H1 (cell line): ENCODE data around the gene FXYD5. TPM values are rescaled to one million over a fixed set of nuclear protein-coding genes. Genes with fewer than 3 reads are reported as not detected.

Source experiments
- CBX5 ChIP-seq: fragments of 300-800, 300-1000 bp; sonication (generic); IDR thresholded peaks from 2 replicates; pipeline ENCODE4 v1.7.1; 2016; ENCODE audit warnings: antibody characterized with exemption, low read length, low read depth
- CTBP2 ChIP-seq: IDR thresholded peaks from 2 replicates; pipeline ENCODE4 v1.7.0; 2011; ENCODE audit warnings: borderline replicate concordance, mild to moderate bottlenecking, moderate library complexity, mixed read lengths, low read length; ENCODE audit not compliant: insufficient read depth, insufficient read length
- E2F6 ChIP-seq: IDR thresholded peaks from 2 replicates; pipeline ENCODE4 v1.6.1; 2012; ENCODE audit warnings: inconsistent platforms
- EP300 ChIP-seq, 2 experiments: IDR thresholded peaks; 1 replicate in 1 of 2; 2 replicates in 1 of 2; pipeline ENCODE4 v1.6.1; 2011 to 2012; ENCODE audit warnings: low read depth in 2 of 2, low read length in 2 of 2, mild to moderate bottlenecking in 2 of 2, borderline replicate concordance in 1 of 2, inconsistent platforms in 1 of 2, moderate library complexity in 1 of 2
- HDAC2 ChIP-seq, 2 experiments: fragments of 300-600 bp in 1 of 2; sonication (generic) in 1 of 2; IDR thresholded peaks; 2 replicates each; pipeline ENCODE4 v1.6.1; 2011 to 2012; ENCODE audit warnings: low read depth in 2 of 2, low read length in 2 of 2, mild to moderate bottlenecking in 2 of 2, moderate library complexity in 2 of 2, borderline replicate concordance in 1 of 2, inconsistent platforms in 1 of 2
- KDM4A ChIP-seq: IDR thresholded peaks from one replicate; pipeline ENCODE4 v1.7.1; 2012; ENCODE audit warnings: low read depth, mild to moderate bottlenecking, moderate library complexity, low read length, inconsistent platforms; ENCODE audit not compliant: severe bottlenecking
- MAX ChIP-seq: IDR thresholded peaks from 2 replicates; pipeline ENCODE4 v1.6.1; 2012; ENCODE audit warnings: inconsistent platforms
- PHF8 ChIP-seq: fragments of 200-600 bp; sonication (generic); conservative IDR thresholded peaks from 2 replicates; pipeline ENCODE4 v1.7.1; 2012; ENCODE audit warnings: low read depth, mild to moderate bottlenecking, inconsistent platforms, low read length, moderate library complexity
- RNF2 ChIP-seq: fragments of 200-900, 300-1000 bp; sonication (generic); IDR thresholded peaks from 2 replicates; pipeline ENCODE4 v1.7.1; 2016; ENCODE audit warnings: borderline replicate concordance, low read depth, mild to moderate bottlenecking, antibody characterized with exemption, low read length; ENCODE audit not compliant: poor library complexity, severe bottlenecking; ENCODE audit errors: missing control alignments
- SP1 ChIP-seq: IDR thresholded peaks from 2 replicates; pipeline ENCODE4 v1.6.1; 2011; ENCODE audit warnings: low read depth, low read length
- SUZ12 ChIP-seq: fragments of 200-600 bp; sonication (generic); IDR thresholded peaks from 2 replicates; pipeline ENCODE4 v1.6.1; 2012; ENCODE audit warnings: mild to moderate bottlenecking, inconsistent platforms, low read length, moderate library complexity, mixed read lengths
- TBP ChIP-seq: IDR thresholded peaks from 2 replicates; pipeline ENCODE4 v1.6.1; 2011; ENCODE audit warnings: low read depth, low read length, improper control_type of control experiment
- TCF12 ChIP-seq: IDR thresholded peaks from 2 replicates; pipeline ENCODE4 v1.6.1; 2011; ENCODE audit warnings: low read depth, mild to moderate bottlenecking, low read length
- USF2 ChIP-seq: IDR thresholded peaks from 2 replicates; pipeline ENCODE4 v1.6.1; 2011; ENCODE audit warnings: low read length, improper control_type of control experiment
- polyA plus RNA-seq, 7 experiments: library from polyadenylated mRNA; depleted of rRNA in 3 of 7; stranded (reverse) in 5 of 7; unstranded in 2 of 7; fragments of >200 nt in 5 of 7; fragments of 200-250 nt in 2 of 7; gene quantifications; 1 replicate in 5 of 7; 2 replicates in 1 of 7; 4 replicates in 1 of 7; pipeline versions ENCODE4 v1.2.1 to v1.2.3, GENCODE V29; 2011 to 2013; ENCODE audit warnings: missing spikeins in 2 of 7, mixed read lengths in 2 of 7
- total RNA-seq: library from RNA; stranded (reverse); fragmentation: NEBNext Ultra II Directional; extraction: Animal tissue kit (Norgen Biotek cat#: 25700); gene quantifications from 2 replicates; pipeline ENCODE4 v1.2.1, GENCODE V29; 2021

Gene FXYD5
- total and polyA plus RNA-seq, 2 of the 8 experiments (the other 6 are each of a cell fraction or from before 2014, with no cell fraction given) = 99.0 to 191 TPM

GRCh38 chr19:35142606-35143230 is 11.8 kb upstream of the FXYD5 start (continued):
- TF ChIP-seq EP300 (IDR thresholded peaks at IDR 0.05; ENCODE audit: borderline replicate concordance in 1 of 2, low read depth in 2 of 2, low read length in 2 of 2) (no peak), SUZ12 (no peak), TCF12 (peak; percentile 90), RNF2 (no peak), HDAC2 (IDR thresholded peaks at IDR 0.05; ENCODE audit: borderline replicate concordance in 1 of 2, low read depth in 2 of 2, low read length in 2 of 2) (no peak), CTBP2 (no peak), KDM4A (peak; percentile 21), E2F6 (peak; percentile 39; the same call in 1 of the 2 replicates), USF2 (no peak), PHF8 (no peak), MAX (peak; percentile 46), SP1 (no peak), CBX5 (no peak), TBP (no peak)
